ENCODE results near the gene OR14K1.

DNA sequence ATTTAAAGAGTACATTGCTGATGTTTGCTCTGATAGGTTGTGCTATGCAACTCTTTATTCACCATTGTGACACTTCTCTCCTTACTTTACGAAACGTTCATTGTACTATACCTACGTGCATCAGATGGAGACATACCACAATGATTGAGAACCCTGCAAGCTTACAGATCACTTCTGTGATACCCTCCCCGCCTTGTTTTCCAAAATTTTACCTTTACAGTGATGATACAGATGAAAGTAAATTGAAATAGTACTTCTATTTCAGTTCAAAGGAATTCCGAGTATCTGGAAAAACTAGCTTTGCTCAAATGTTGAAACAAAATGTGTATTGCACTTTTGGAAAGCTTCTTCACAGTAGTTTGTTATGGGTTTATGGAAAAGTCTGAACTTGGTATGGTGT, 3.3 kb downstream of the OR14K1 start:
- TF ChIP-seq, protein P1, sequence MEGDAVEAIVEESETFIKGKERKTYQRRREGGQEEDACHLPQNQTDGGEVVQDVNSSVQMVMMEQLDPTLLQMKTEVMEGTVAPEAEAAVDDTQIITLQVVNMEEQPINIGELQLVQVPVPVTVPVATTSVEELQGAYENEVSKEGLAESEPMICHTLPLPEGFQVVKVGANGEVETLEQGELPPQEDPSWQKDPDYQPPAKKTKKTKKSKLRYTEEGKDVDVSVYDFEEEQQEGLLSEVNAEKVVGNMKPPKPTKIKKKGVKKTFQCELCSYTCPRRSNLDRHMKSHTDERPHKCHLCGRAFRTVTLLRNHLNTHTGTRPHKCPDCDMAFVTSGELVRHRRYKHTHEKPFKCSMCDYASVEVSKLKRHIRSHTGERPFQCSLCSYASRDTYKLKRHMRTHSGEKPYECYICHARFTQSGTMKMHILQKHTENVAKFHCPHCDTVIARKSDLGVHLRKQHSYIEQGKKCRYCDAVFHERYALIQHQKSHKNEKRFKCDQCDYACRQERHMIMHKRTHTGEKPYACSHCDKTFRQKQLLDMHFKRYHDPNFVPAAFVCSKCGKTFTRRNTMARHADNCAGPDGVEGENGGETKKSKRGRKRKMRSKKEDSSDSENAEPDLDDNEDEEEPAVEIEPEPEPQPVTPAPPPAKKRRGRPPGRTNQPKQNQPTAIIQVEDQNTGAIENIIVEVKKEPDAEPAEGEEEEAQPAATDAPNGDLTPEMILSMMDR (IDR thresholded peaks at IDR 0.05), result no peak
- TF ChIP-seq EP300 (IDR thresholded peaks at IDR 0.05; ENCODE audit: low read depth) (no peak), POLR2A (IDR thresholded peaks at IDR 0.05) (no peak), POLR2AphosphoS5 (IDR thresholded peaks at IDR 0.05) (no peak)

All from transverse colon (tissue), 4 donors.